HG02623 (cell line): ENCODE measurements around the gene CCDC91.
"Not testable (repeated sequence)": the region's sequence is repeated elsewhere in the genome, so short reads cannot be mapped to it uniquely, and the experiment has no call there.

Source experiments
- ATAC-seq: cut with Tn5 transposase; IDR thresholded peaks from one replicate; pipeline ENCODE4 v1.9.1; 2021; ENCODE audit warnings: moderate library complexity; ENCODE audit not compliant: unreplicated experiment

The CCDC91 gene

GRCh38 chr12:28442101-28442500 is 251.8 kb downstream of the CCDC91 start:
- ATAC-seq, result no peak

DNA sequence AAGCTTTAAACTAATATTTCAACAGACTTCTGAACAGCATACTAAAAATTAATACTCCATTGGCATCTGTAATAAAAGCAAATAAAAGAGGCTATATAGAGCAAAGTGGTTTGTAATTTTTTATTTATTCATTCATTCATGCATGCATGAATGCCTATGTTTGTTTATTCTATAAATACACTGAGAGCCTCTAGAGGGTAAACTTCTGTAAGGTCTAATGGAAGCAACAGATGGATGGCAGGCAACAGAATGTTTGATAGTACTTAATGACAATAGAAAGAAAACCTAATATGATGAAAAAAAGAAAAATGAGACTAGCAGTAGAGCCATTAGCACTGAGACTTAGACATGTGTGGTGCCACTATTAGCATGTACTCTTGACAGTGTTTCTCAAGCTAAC is 253.1 kb downstream of the CCDC91 start:
- ATAC-seq, result no peak

DNA sequence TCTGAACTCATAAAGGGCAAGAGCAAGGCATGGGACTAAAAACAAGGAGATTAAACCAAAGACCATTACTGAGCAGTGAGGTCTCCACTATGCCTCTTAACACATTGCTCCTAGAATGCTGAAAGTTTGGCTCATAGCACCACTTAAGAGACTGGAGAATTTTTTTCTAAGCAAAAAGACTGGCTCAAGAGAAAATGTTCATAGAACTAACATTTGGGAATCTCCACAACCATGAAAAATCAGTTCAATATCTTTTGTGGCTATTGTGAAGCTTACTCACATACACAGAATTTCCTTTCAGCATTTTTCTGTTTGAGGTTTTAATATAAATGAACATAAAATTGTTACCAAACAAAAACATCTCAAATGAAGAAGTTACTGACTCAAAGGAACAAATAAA is 255.8 kb downstream of the CCDC91 start:
- no peak for ATAC-seq

DNA sequence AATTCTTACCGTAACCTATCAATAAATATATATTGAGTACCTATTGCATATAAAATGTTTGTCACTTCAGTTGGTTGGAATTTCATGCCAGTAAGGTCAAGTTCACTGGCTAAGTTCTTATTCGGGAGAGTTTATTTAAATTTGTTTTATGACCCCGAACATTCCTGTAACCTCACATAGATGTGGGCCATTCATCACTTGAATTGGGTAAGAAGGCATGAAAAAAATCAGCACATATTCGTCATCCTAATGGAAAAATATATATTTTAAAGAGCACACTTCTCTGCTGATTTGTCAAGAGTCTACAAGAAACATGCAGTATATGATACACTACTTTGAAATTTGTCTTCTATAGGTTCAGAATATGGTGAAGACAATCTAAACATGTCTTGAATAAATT is 263.4 kb downstream of the CCDC91 start:
- no peak for ATAC-seq

DNA sequence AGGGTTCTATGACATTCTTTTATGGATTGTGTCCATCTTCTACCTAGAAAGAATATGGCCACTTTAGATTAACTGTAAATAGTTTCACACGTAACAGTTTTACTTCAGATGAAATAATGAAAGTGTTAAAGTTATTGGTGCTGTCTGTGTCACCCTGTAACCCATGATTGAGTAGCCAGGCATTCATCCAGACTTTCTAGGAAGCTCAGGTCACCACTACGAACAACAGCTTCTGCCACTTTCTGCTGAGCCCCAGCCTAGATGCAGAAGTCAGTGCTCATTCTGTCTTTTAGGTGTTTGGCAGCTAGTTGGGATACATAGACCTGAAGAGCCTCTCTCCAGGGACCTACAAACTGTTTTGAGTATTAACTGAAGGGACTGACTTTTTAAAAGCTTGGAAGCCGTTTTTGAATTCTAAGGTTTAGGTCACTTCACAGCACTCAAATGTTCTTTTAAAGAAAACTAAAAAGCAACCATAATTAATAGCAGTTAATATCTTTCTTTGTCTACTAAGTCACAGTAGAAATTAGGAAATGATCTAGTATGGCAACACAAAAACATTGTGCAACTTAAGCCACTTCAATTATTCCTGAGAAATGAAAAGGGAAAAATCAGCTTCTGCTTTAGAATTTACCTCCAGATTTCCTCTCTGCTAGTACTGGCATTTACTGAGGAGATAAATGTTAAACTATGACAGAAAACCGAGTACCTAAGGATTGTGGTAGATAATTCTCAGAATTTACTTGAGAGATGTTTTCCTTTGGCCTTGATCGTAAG is 266.9 kb downstream of the CCDC91 start:
- ATAC-seq, result no peak

DNA sequence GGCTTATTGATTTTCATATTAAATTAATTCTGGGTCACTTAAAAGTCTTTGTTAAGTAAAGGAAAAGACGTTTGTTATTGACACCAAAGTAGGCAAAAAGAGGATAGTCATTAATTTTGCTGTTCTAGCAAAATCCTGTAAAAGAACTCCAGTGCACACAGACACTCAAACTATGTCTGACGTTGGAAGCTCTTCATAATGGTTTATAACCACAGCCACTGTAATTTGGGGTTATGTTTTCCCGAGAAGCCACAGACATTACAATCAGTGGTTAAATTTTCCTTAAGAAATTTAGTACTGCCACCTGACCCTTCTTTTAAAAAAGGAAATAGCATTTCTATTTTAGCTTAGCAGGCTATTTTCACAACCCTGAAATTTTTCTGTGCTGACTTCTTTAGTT is 267.5 kb downstream of the CCDC91 start:
- no peak for ATAC-seq

DNA sequence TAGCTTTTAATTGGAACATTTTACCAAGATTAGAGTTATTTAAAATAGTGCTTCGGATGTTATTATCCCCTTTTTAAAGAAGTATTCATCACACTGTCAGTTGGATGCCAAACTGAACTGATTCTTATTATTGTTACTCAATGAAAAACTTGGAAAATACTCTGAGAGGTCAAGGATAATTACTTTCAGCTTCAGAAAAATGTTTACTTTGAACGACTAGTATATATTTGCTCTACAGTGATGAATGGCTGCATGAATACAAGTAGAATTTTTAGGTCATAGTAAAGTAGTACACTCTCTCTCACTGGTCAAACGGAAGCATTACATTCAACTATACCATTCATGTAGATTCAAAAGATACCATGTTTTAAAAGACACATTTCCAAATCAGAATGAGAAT is 269.2 kb downstream of the CCDC91 start:
- no peak for ATAC-seq

GRCh38 chr12:28460420-28461130 is 270.3 kb downstream of the CCDC91 start:
- peak; percentile 65 for ATAC-seq

GRCh38 chr12:28463396-28463795 is 273.1 kb downstream of the CCDC91 start:
- ATAC-seq, result no peak

- ATAC-seq, result not testable (repeated sequence)
Measured at GRCh38 chr12:28471762-28472161, 281.5 kb downstream of the CCDC91 start.

DNA sequence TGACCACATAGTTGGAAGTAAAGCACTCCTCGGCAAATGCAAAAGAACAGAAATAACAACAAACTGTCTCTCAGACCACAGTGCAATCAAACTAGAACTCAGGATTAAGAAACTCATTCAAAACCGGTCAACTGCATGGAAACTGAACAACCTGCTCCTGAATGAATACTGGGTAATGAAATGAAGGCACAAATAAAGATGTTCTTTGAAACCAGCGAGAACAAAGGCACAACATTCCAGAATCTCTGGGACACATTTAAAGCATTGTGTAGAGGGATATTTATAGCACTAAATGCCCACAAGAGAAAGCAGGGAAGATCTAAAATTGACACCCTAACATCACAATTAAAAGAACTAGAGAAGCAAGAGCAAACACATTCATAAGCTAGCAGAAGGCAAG is 285.9 kb downstream of the CCDC91 start:
- ATAC-seq, result not testable (repeated sequence)

- ATAC-seq, result not testable (repeated sequence)
Measured at GRCh38 chr12:28479097-28479496, 288.8 kb downstream of the CCDC91 start.

DNA sequence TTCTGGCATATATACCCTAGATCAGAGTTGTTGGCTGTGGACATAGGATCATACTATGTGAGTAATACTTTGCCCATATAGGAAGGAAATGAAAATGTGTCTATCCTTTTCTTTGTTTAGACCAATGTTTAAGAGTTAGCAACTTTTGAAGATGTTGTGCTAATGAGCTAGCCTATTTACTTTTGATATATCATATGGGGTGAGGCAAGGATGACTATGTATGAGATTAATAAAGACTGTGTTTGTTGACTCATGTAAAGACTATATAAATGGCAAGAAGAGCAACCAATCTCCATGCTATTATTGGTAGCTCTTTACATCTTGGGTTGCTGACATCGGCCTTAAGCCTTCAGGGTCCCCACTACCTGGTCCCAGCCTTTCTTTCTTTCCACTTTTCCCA is 289.4 kb downstream of the CCDC91 start:
- no peak for ATAC-seq

DNA sequence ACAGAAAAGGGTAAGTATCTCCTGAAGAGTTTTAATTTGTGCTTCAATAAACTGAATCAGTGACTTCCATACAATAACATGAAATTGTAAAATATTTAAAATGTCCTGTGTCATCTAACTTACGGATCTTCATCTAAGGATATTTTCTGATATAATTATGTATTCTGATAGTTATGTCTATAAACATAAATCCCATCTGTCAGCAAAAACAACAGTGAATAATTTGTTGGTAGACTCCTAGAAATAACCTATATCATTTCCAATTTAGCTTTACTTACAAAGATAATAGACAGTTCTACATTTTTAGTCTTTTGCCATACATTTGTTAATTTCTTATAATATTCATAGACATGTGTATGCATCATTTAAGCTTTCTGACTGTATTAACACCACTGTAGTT is 293.9 kb downstream of the CCDC91 start:
- no peak for ATAC-seq

GRCh38 chr12:28486521-28486920 is 296.3 kb downstream of the CCDC91 start:
- ATAC-seq, result no peak

GRCh38 chr12:28489246-28489645 is 299.0 kb downstream of the CCDC91 start:
- no peak for ATAC-seq

DNA sequence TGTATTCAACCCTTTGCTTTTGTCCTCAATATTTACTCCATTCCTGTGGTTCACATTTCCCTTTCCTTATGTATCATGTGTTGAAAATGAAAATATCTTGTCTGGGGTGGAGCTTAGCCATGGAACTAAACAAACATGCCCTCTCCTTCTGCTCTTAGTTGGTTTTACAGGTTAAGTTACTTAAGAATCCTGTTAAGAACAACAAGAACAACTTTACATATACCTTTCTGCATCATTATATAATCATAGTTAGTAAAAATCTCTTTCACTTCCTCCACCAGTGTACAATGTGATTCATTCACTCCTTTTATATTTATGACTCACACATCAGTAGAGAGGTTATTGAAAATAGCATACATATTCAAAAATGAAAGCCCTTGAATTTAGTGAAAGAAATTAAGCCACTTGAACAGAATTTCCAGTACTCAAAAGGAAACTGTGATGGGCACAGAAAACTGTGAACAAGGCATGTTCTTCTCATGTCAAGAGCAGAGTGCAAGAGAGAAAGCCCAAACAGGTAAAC is 307.7 kb downstream of the CCDC91 start:
- peak; percentile 97 for ATAC-seq

- no peak for ATAC-seq
Measured at GRCh38 chr12:28498850-28499249, 308.6 kb downstream of the CCDC91 start.

GRCh38 chr12:28500373-28501024 is 310.2 kb downstream of the CCDC91 start:
- ATAC-seq, result no peak

- ATAC-seq, result no peak
Measured at GRCh38 chr12:28506271-28506670, 316.0 kb downstream of the CCDC91 start.

- ATAC-seq, result no peak
Measured at GRCh38 chr12:28507033-28507432, 316.8 kb downstream of the CCDC91 start.

DNA sequence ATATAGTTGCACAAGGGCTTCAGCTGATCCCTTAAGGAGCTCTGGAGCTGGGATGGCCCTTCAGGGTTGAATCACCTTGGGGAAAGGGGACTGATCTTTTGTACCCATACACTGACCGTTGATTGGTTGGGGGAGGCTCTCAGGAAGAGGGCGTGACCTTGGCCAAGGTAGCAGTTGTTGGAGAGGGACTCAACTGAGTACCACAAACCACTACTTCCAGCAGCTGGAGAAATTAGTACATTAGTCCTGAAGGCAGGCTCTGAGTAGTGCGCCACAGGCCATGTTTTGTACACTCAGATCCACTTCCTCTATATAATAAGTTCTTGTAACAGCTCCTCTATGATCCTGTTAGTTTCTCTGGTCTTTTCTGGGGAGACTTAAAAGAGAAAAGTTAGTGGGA is 317.6 kb downstream of the CCDC91 start:
- ATAC-seq, result no peak
